HEK293 (cell line): ENCODE data around the gene IARS1.

Source experiments
- CTCF ChIA-PET: fragments of 350-600 bp; formaldehyde crosslinking; extraction: SDS; loops from one replicate; lab custom pipeline; 2021; ENCODE audit warnings: antibody characterized with exemption; lab: Yijun Ruan, JAX
- POLR2A ChIA-PET: fragments of 300-600 bp; formaldehyde crosslinking; extraction: SDS; loops from one replicate; lab custom pipeline; 2020; ENCODE audit warnings: antibody characterized with exemption, inconsistent platforms; lab: Yijun Ruan, JAX
- H3K27ac ChIP-seq: fragments of 200-500 bp; sonication (Bioruptor generic); 2 replicates; pipeline ENCODE4 v1.5.1; 2014; ENCODE audit warnings: low read depth, low read length, control low read depth, inconsistent platforms; ENCODE audit errors: extremely low read depth
- H3K36me3 ChIP-seq, 2 experiments: fragments of 200-500 bp in 1 of 2; sonication (Bioruptor generic) in 1 of 2; 1 replicate in 1 of 2; 2 replicates in 1 of 2; pipeline ENCODE4 v1.5.1; 2014 to 2017; ENCODE audit warnings: inconsistent platforms in 2 of 2, low read length in 2 of 2; ENCODE audit not compliant: control insufficient read depth in 2 of 2, insufficient read depth in 1 of 2
- H3K4me1 ChIP-seq: fragments of 200-500 bp; sonication (Bioruptor generic); 2 replicates; pipeline ENCODE4 v1.5.1; 2014; ENCODE audit warnings: mild to moderate bottlenecking, low read length, inconsistent platforms; ENCODE audit not compliant: control insufficient read depth, insufficient read depth
- H3K4me3 ChIP-seq: 2 replicates; pipeline ENCODE4 v1.5.1; 2011; ENCODE audit warnings: low read depth, mild to moderate bottlenecking, control low read depth, low read length, moderate library complexity
- H3K9me3 ChIP-seq: fragments of 200-500 bp; sonication (Bioruptor generic); 2 replicates; pipeline ENCODE4 v1.5.1; 2014; ENCODE audit warnings: low read depth, low read length, inconsistent platforms; ENCODE audit not compliant: control insufficient read depth, insufficient read depth
- KLF8 ChIP-seq: fragments of 450-650 bp; formaldehyde crosslinking; IDR thresholded peaks from 2 replicates; pipeline ENCODE4 v1.5.1; 2016; ENCODE audit warnings: missing biosample characterization, missing genetic modification characterization
- MZF1 ChIP-seq: fragments of 450-650 bp; formaldehyde crosslinking; IDR thresholded peaks from 2 replicates; pipeline ENCODE4 v1.5.1; 2017; ENCODE audit warnings: missing biosample characterization, missing genetic modification characterization, borderline replicate concordance
- ZNF302 ChIP-seq: fragments of 450-650 bp; formaldehyde crosslinking; IDR thresholded peaks from 2 replicates; pipeline ENCODE4 v1.5.1; 2016; ENCODE audit warnings: missing biosample characterization, missing genetic modification characterization, low read depth
- ZNF37A ChIP-seq: fragments of 450-650 bp; IDR thresholded peaks from 2 replicates; pipeline ENCODE4 v1.5.1; 2018; ENCODE audit warnings: missing biosample characterization, missing genetic modification characterization
- ZNF433 ChIP-seq: fragments of 450-650 bp; formaldehyde crosslinking; IDR thresholded peaks from 2 replicates; pipeline ENCODE4 v1.5.1; 2016; ENCODE audit warnings: missing biosample characterization, missing genetic modification characterization, low read depth
- ZNF585B ChIP-seq: fragments of 450-650 bp; formaldehyde crosslinking; IDR thresholded peaks from 2 replicates; pipeline ENCODE4 v1.5.1; 2016; ENCODE audit warnings: missing biosample characterization, missing genetic modification characterization
- ZNF596 ChIP-seq: fragments of 450-650 bp; IDR thresholded peaks from 2 replicates; pipeline ENCODE4 v1.5.0; 2018; ENCODE audit warnings: missing biosample characterization, mild to moderate bottlenecking, missing genetic modification characterization, moderate library complexity
- ZNF639 ChIP-seq: fragments of 450-650 bp; formaldehyde crosslinking; IDR thresholded peaks from 2 replicates; pipeline ENCODE4 v1.5.1; 2016; ENCODE audit warnings: missing biosample characterization, missing genetic modification characterization
- ZNF664 ChIP-seq: fragments of 450-650 bp; formaldehyde crosslinking; IDR thresholded peaks from 2 replicates; pipeline ENCODE4 v1.5.1; 2016; ENCODE audit warnings: missing biosample characterization, missing genetic modification characterization
- ZSCAN30 ChIP-seq: fragments of 450-650 bp; IDR thresholded peaks from 2 replicates; pipeline ENCODE4 v1.5.1; 2018; ENCODE audit warnings: missing biosample characterization, mild to moderate bottlenecking, missing genetic modification characterization, moderate library complexity
- TF ChIP-seq, protein P1 (sequence below): fragments of 450-650 bp; formaldehyde crosslinking; conservative IDR thresholded peaks from 2 replicates; pipeline ENCODE4 v1.5.1; 2016; ENCODE audit warnings: low read depth, missing biosample characterization, missing genetic modification characterization

IARS1 gene

DNA sequence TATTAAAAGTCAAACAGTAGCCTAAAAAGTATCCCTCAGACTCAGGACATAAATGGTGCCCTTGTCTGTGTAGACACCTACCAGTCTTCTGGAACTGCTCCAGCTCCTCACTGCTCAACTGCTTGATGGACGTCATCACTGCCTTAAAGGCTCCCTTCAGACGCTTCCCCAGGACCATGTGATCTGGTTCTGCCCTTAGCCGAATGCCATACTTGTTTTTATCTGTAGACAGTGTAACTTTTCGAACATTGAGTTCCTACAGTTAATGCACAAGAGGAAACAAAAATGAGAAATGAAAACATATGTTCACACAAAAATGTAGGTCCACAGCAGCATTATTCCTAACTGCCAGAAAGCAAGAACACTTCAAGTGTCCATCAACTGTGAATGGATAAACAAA is 46.2 kb downstream of the IARS1 start:
- TF ChIP-seq ZNF433 (tag by site-specific recombination), result no peak
- TF ChIP-seq ZNF585B (tag by site-specific recombination), result no peak
- no peak for TF ChIP-seq ZSCAN30
- TF ChIP-seq, all 188 proteins: peak for 0
- H3K27ac ChIP-seq, result no peak overlapping the region
- ChIA-PET CTCF (no interaction called here), POLR2A (no interaction called here)
- H3K4me1 ChIP-seq, result no peaks in the 10 kb centered on the region
- peaks cover 50 to 98% of the 10 kb centered on the region in 2 experiments for H3K36me3 ChIP-seq
- H3K4me3 ChIP-seq, result no peak overlapping the region
- H3K9me3 ChIP-seq, result no peaks in the 10 kb centered on the region

DNA sequence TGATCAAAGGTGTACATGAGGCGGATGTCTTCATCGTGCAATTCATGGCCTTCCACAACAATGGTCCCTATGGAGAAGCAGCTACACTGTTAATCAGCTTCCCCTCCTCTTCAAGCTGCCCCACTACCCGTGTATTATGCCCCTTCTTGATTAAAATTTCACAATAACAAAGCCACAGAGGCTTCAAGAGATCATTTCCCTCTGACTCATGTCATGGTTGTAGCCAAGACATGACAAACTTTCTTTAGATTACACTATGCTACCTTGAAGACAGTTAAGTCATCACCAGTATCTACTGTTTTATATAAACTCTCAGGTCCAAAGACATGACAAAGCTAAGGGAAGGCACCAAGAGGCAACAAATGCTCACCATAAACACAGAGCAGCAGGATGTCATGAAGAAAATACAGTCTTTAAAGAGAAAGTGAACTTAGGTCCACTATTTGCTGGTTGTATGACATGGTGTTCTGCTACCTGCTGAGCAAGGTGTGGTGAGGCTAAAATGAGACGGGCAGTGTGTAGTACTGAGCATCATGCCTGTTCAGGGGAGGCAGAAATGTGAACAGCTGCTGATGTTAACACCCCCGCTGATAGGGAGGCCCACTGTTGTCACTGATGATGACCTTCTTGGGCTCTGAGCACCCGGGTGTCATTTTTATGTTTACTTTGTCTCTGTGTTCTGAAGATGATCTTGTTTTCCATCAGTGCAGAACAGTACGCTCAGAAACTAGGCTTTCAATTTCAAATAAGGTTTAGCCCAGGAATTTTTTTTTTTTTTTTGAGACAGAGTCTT is 48.3 kb downstream of the IARS1 start:
- TF ChIP-seq ZNF596 (tag by site-specific recombination) (no peak), ZNF664 (no peak), KLF8 (tag by site-specific recombination) (no peak), ZNF37A (tag by site-specific recombination) (no peak), ZNF302 (tag by site-specific recombination) (no peak), MZF1 (tag by site-specific recombination) (no peak), ZNF639 (tag by site-specific recombination) (no peak)
- TF ChIP-seq, protein P1, sequence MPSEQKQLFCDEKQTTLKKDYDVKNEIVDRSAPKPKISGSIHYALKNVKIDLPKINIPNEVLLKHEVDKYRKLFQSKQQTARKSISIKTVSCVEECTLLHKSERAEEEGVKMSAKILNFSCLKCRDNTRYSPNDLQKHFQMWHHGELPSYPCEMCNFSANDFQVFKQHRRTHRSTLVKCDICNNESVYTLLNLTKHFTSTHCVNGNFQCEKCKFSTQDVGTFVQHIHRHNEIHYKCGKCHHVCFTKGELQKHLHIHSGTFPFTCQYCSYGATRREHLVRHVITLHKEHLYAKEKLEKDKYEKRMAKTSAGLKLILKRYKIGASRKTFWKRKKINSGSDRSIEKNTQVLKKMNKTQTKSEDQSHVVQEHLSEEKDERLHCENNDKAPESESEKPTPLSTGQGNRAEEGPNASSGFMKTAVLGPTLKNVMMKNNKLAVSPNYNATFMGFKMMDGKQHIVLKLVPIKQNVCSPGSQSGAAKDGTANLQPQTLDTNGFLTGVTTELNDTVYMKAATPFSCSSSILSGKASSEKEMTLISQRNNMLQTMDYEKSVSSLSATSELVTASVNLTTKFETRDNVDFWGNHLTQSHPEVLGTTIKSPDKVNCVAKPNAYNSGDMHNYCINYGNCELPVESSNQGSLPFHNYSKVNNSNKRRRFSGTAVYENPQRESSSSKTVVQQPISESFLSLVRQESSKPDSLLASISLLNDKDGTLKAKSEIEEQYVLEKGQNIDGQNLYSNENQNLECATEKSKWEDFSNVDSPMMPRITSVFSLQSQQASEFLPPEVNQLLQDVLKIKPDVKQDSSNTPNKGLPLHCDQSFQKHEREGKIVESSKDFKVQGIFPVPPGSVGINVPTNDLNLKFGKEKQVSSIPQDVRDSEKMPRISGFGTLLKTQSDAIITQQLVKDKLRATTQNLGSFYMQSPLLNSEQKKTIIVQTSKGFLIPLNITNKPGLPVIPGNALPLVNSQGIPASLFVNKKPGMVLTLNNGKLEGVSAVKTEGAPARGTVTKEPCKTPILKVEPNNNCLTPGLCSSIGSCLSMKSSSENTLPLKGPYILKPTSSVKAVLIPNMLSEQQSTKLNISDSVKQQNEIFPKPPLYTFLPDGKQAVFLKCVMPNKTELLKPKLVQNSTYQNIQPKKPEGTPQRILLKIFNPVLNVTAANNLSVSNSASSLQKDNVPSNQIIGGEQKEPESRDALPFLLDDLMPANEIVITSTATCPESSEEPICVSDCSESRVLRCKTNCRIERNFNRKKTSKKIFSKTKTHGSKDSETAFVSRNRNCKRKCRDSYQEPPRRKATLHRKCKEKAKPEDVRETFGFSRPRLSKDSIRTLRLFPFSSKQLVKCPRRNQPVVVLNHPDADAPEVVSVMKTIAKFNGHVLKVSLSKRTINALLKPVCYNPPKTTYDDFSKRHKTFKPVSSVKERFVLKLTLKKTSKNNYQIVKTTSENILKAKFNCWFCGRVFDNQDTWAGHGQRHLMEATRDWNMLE (tag by site-specific recombination), result no peak
- H3K4me1 ChIP-seq, result no peaks in the 10 kb centered on the region
- CTCF ChIA-PET, result interaction anchor here (1.2 to 7.2 kb wide), 2 partner anchors 57 to 105 kb away, joined by 3 to 106 read pairs; no protein-coding TSS in a partner anchor
- H3K4me3 ChIP-seq, result no peak overlapping the region
- no peak overlapping the region for H3K27ac ChIP-seq
- POLR2A ChIA-PET, result interaction anchor here (0.7 kb wide), 1 partner anchor 107 kb away, joined by 3 read pairs; no protein-coding TSS in a partner anchor
- peaks cover 62 to 98% of the 10 kb centered on the region in 2 experiments for H3K36me3 ChIP-seq
- no peaks in the 10 kb centered on the region for H3K9me3 ChIP-seq
